NCI-H2107 (cell line): Measurements from ENCODE around the gene DGKZ.

Source experiments
- DNase-seq: peaks from one replicate; lab custom pipeline; 2025; lab: John Stamatoyannopoulos, UW

The DGKZ gene

GRCh38 chr11:46381048-46381818, 34.0 kb downstream of the DGKZ start, which contains the start of gene MDK:
Gene MDK (plus strand): TSS chr11:46381669. CDS start chr11:46382058, 389 bp downstream.
- no peak for DNase-seq

GRCh38 chr11:46381819-46382645, 34.8 kb downstream of the DGKZ start:
- no peak for DNase-seq

- DNase-seq = no peak
Observed at GRCh38 chr11:46382646-46383403, 35.6 kb downstream of the DGKZ start.

GRCh38 chr11:46383404-46383758, 36.1 kb downstream of the DGKZ start:
- no peak for DNase-seq

- DNase-seq = no peak
Observed at GRCh38 chr11:46383974-46384701, 36.9 kb downstream of the DGKZ start.

GRCh38 chr11:46385169-46386004, 38.1 kb downstream of the DGKZ start:
- no peak for DNase-seq

- DNase-seq = no peak
Observed at GRCh38 chr11:46386005-46386578, 38.8 kb downstream of the DGKZ start.

- no peak for DNase-seq
Observed at GRCh38 chr11:46386674-46387073, 39.4 kb downstream of the DGKZ start.

- DNase-seq = no peak
Observed at GRCh38 chr11:46387456-46387855, 40.2 kb downstream of the DGKZ start.

GRCh38 chr11:46387919-46388618, 40.8 kb downstream of the DGKZ start:
- no peak for DNase-seq

- no peak for DNase-seq
Observed at GRCh38 chr11:46388619-46389449, 41.6 kb downstream of the DGKZ start.

GRCh38 chr11:46389450-46390330, 42.4 kb downstream of the DGKZ start:
- DNase-seq = peak; percentile 38

GRCh38 chr11:46390331-46391171, 43.3 kb downstream of the DGKZ start:
- DNase-seq = no peak

- DNase-seq = no peak
Observed at GRCh38 chr11:46391186-46391577, 43.9 kb downstream of the DGKZ start.

GRCh38 chr11:46391578-46392420, 44.5 kb downstream of the DGKZ start, which contains the start of gene CHRM4:
Gene CHRM4 (minus strand): TSS chr11:46391776. CDS start chr11:46386557, 5,219 bp downstream.
- peak; percentile 52 for DNase-seq
